ENCODE measurements around the gene ADGRB2.

- TF ChIP-seq POLR2A (IDR thresholded peaks at IDR 0.05) (no peak), CTCF (IDR thresholded peaks at IDR 0.05) (no peak)
These were observed 6.2 kb downstream of the ADGRB2 start for GRCh38 chr1:31757989-31758388.

Data from lower leg skin (tissue), 3 donors.